Anterior cingulate cortex (tissue), 58 donors: Measurements from ENCODE around the gene OPCML.

Source experiments
- DNase-seq, 58 donors: peaks; one replicate each; lab custom pipeline; 2025; lab: John Stamatoyannopoulos, UW

Gene OPCML

DNA sequence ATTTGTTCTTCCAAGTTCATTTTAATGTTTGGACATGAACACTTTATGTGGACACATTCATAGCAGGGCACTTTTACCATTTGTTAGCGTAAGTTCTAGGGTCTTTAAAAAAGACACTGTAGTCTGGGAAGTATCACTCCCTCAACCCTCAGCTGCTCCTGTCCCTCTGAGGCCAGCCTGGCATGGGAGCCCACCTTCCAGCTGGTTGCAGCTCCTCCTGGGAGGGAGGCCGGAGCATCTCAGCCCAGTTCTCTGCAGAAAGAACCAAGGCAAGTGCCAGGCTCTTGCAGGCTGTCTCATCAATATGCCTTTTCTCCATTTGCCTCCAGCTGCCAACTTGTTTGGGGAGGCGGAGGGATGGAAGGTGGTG is 150.6 kb downstream of the OPCML start:
- DNase-seq: peak in 5 of 58 donors; percentile 12 to 54 (median 26)

- no peak for DNase-seq
Observed at GRCh38 chr11:133366147-133366546, 166.2 kb downstream of the OPCML start.

DNA sequence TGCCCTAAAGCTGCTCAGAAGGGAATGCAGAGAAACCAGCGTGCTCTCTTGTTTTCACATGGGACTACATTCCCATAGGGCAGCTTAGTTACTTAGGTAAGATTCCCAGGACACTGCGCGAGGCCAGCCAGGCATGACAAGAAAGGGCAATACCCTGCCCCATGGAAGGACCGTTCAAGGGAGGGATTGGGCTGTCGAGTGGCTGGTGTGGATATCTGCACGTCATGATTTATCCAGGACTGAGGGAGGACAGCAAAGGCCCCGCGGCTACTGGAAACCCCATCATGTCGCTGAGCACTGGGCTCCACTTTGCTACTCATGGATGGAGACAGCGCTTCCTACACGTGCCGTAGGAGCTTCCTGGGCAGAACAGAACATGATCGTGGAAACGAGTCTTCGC is 169.4 kb downstream of the OPCML start:
- no peak for DNase-seq

DNA sequence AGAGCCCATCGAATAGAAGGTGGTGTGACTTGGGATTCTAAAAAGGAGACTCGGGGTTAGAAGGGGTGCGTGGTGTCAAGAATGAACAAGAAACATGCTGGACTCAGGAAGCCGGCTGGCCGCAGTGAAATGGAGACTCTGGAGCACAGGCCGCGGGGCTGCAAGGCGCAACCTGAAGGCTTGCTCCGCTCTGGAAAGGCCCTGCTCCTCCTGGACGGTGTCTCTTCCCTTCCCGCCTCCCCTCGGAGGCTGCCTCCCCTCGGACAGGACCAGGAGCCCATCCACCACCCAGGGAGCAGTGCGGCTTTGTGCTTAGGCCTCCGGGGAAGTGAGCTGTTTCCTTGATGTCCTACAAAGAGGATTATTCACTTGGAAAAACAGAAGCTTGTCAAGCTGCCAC is 170.1 kb downstream of the OPCML start:
- no peak for DNase-seq

DNA sequence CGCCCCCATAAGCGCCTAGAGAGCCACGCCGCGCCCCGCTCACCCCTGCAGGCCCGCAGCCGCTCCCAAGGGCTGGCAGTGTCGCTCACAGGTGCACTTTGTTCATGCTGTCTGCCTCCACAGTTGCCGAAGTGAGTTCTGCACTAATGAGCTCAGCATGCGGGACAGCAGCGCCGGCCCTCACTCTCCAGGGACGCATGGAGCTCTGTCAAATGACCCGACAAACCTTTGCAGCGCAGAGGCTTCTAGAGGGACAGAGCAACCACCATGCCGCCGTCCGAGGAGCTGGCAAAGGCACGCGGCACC is 170.7 kb downstream of the OPCML start:
- DNase-seq: no peak

DNA sequence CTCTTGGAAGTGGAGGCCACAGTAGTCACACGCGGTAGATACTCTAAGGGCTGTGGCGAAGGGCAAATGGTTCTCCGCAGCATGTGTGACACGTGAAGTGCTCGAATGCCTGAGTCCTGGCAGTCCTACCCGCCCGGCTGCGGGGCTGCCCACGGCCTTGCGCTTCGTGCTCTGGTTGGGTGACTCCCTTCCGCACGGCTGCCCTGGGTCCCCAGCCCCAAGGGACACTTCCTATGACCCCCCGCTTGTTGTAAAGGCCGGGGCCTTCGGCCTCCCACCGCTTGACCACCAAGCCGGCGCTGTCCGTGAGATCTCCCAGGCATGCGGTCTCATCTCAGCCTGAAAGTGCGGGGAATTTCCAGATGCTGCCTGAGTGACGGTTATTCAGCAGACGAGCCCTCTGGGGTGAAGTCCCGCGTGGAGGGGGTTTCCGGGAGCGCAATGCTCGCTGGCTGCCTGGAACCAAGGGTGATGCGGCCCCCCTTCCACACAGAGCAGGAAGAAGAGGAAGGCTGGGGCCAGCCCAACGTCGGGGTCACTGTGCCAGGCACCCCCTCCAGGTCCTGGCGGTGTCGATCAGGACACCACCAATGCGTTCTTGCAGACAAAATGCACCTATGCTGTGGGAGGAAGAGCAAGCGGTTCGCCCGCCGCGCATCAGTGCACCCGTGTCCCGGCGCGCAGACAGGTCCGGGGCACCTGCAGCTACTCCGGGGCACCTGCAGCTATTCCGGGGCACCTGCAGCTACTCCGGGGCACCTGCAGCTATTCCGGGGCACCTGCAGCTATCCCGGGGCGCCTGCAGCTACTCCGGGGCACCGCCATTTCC is 171.2 kb downstream of the OPCML start:
- DNase-seq: no peak

DNA sequence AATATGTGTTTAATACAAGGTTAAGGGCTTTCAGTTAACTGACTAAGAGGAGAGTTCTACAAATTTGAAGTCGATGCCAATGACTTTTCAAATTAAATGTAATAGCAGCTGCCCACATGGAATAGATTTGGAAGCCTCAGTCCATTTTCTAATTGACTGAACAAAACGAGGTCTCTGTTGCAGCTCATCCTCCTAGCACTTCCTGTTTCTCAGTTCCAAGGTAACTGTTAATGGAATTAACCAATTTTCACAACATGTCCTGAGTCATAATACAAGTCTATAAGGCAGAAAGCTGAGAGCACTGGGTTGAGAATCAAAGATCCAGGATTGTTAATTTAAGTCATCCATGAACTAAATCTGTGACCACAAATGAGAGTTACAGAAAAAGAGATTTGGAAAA is 177.2 kb downstream of the OPCML start:
- DNase-seq: no peak

- no peak for DNase-seq
Observed at GRCh38 chr11:133354069-133354468, 178.2 kb downstream of the OPCML start.

GRCh38 chr11:133350045-133350444 is 182.3 kb downstream of the OPCML start:
- DNase-seq: no peak

DNA sequence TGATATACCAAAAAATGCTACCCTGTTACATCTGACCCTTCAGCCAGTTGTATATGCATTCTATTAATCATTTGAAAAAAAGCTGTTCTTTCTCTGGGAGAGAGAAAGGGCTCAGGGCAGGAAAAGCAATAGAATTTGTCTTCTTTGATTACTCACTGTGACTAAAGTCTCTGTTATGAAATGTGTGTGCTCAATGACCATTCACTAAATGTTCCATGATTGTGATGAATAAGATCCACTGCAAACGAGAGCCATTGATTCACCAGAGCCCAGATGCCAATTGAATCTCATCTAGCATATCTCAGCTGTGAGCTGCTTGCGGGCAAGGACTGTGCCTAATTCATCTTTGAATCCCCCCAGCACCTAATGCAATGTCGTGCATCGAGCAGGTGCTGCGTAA is 184.3 kb downstream of the OPCML start:
- no peak for DNase-seq

DNA sequence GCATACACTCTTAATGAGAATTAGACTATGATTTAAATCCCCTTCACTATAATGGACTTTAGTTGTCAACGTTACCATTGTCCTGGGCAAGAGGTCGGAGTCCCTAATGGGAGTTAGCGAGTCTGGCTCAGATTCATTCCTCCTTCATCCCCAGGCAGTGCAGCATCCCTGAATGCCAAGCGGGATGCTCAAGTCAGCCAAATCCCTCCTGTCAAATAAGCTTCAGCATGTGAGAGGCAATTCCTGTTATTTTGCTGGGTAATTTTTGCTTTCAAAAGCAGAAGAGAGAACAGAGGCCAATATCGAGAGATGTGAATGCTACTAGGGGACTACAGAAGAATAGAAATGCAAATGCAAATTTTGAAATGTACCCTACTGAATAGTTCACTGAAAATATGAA is 186.2 kb downstream of the OPCML start:
- no peak for DNase-seq

GRCh38 chr11:133343951-133344350 is 188.3 kb downstream of the OPCML start:
- no peak for DNase-seq

DNA sequence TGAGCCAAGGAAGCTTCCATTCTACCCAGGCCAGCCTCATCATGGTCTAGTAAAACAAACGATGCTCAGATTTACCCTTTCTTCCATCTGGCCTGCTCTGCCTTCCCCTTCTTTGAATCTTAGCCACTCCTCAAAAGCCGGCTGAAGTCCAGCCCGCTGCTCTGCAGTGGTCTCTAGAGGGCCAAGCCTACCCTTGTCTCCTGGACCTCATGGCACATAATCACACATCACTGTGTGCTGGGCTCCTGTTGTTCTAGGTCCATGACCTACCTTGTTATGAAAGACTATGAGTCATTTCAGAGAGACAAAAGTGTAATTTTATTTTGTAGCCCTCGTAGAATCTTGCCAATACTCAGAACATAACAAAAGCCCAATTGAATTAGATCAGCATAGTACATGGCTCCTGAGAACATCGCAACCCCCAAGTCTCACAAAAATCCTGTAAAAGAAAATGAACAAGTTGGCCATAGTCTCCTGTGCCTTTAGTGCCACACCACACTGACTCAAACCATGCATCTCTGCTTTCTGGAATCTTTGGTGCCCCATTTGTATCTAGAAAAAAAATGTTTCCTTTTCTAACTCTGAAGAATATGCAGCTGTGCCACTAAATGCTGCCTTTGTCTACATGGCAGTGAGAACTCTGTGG is 192.7 kb downstream of the OPCML start:
- DNase-seq: peak in 1 of 58 donors; percentile 43

DNA sequence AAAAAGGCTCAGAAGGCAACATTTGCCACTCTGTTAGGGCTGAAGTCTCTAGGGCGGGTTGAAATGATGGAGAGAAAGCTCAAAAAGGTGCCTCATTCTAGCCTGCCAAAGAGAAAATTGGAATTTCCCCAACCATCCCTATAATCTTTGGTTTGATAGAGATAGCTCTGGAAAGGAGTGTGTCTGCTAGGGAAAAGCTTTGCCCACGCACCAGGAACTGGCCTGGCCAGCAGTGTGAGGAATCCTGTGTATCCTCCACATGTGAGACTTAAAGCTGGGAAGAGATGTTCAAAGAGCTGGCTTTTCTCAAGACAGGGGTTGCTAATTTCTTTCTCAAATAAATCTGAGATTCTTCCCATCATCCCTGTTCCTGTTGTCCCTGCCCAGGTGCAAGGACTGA is 193.7 kb downstream of the OPCML start:
- peak in 3 of 58 donors; percentile 19 to 41 (median 20) for DNase-seq

DNA sequence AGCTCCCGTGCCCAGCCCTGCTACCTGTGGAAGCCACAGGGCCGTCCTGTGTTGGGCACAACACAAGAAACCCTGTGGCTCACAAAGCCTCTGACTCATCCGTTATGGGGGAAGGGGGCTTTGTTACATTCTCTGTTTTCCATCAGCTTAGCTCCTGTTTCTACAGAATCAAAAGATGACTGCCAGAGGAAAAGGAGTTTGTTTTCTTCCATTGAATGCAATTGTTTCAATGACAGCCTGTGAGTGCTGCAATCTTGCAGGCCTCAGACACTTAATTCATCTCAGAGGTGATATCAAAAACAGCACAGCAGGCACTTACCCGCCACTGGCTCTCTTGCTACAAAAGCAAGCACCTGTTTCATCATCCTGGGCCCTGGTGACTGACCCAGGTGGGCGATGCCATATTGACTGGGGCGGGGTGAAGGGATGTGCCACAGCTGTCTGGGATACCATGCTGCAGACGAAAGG is 194.3 kb downstream of the OPCML start:
- no peak for DNase-seq

GRCh38 chr11:133337193-133337592 is 195.1 kb downstream of the OPCML start:
- no peak for DNase-seq

DNA sequence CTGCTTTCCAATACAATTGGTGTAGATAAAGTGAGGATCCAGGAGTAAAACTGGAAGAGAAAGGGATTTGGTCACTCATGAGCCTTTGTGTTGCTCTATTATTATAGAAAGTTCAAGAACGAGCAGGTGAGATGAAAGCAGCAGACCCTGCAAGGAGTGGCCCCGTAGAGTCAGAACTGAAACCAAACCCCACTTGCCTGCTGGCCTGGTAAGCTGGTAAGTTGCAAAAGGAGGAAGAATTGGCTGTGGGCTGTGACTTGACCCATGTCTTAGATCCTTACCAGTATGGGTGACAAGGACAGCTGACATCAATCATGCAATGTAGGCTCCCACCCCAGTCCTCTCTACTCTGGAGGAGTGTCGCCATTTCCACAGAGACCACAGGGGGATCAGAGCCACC is 201.3 kb downstream of the OPCML start:
- no peak for DNase-seq

DNA sequence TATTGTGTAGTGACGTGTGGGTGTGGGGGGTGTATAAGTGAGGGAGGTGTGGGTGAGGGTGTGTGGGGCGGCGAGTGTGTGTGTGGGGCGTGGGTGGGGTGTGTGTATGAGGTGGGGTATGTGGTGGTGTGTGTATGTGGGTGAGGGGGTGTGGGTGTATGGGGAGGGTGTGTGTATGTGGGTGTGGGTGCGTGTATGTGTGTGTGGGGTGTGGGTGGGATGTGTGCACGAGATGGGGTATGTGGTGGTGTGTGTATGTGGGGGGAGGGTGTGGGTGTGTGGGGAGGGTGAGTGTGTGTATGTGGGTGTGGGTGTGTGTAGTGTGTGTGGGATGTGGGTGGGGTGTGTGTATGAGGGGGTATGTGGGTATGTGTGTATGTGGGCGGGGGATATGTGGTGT is 205.5 kb downstream of the OPCML start:
- DNase-seq: peak in 1 of 58 donors; percentile 13

DNA sequence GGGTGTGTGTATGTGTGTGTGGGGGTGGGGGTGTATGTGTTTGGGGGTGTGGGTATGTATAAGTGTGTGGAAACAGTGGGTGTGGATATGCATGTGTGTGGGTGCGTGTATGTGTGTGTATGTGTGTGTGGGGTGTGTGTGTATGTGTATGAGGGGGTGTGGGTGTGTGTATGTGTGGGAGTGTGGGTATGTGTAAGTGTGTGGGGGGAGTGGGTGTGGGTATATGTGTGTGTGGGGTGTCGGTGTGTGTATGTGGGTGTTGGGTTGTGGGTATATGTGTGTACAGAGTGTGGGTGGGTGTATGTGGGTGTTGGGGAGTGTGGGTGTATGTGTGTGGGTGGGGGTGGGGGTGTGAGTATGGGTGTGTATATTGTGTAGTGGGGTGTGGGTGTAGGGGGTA is 206.0 kb downstream of the OPCML start:
- DNase-seq: no peak

DNA sequence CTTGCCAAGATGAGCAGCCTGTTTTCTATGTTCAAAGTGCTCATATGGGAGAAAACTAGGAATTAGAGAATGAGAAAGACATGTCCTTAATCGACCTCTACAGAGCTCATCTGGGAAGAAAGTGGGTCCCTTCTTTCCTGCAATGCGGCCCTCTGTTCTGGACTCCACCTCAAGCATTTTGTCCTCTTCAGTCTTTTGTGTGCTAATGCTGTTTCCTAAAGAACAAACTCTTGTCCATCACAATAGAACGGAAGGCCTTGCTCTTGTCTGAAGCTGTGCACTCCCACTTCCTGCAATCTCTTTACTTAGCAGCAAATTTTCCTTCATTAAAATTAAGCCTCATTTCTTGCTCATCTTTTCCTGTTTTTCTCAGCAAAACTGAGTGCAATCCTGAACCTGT is 206.6 kb downstream of the OPCML start:
- DNase-seq: no peak

DNA sequence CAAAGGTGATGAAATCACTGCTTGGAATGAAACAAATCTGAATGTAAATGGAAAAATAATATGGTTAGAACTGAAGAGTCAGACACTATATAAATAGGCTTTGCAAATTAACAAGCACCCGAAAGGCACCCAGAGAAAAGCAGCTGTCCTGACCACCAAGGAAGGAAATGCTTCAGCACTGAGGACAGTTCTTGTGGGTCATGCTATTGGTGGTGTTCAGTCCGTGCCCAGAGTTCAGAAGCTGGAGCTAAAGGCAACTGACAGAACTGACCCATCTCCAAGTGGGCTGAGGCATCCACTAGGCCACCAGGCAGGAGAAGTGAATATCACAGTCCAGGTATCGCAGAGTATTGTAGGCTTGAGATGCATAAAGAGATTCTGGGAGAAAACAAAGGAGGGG is 208.9 kb downstream of the OPCML start:
- peak in 1 of 58 donors; percentile 23 for DNase-seq

GRCh38 chr11:133318221-133318620 is 214.1 kb downstream of the OPCML start:
- no peak for DNase-seq
